ENCODE data around the gene DNAJC6.
"Not testable (repeated sequence)": the region's sequence is repeated elsewhere in the genome, so short reads cannot be mapped to it uniquely, and the experiment has no call there.

Gene DNAJC6

DNA sequence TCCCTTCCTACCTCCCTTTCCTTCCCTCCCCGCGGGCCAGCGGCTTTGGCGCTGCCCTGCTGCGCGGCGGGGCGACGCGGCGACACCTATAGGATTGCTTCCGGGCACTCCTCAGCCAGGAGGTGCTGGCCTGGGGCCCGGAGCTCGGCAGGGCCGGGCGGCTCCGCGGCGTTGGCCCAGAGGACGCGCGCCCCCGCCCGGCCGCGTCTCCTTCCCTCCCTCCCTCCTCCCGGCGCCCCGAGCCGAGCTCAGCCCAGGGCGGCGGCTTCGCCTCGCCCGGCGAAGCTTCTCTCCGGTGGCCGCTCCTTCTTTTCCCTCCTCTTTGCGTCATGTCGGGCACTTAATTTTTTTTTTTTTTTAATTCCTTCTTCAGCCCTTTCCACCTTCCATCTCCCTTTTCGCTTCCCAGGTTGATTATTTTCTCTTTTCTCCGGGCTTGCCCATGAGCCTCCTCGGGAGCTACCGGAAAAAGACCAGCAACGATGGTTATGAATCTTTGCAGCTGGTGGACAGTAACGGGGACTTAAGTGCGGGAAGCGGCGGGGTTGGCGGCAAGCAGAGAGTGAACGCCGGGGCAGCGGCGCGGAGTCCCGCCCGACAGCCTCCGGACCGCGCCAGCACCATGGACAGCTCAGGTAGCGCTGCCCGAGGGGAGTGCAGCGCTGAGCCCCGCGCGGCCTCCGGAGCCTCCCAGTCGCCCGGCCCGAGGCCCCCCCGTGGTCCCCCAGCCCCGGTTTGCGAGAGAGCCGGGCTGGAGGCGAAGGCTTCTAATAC, at the start of gene DNAJC6:
Gene DNAJC6 (plus strand): TSS at position 240 of the 774 bp plus-strand sequence. CDS start 203 bp downstream, at position 443.
- DNase-seq (ENCODE audit: low read depth), result peak; percentile 9

GRCh38 chr1:65259816-65260215, 49.5 kb upstream of the DNAJC6 start:
- DNase-seq (ENCODE audit: low read depth), result no peak

DNA sequence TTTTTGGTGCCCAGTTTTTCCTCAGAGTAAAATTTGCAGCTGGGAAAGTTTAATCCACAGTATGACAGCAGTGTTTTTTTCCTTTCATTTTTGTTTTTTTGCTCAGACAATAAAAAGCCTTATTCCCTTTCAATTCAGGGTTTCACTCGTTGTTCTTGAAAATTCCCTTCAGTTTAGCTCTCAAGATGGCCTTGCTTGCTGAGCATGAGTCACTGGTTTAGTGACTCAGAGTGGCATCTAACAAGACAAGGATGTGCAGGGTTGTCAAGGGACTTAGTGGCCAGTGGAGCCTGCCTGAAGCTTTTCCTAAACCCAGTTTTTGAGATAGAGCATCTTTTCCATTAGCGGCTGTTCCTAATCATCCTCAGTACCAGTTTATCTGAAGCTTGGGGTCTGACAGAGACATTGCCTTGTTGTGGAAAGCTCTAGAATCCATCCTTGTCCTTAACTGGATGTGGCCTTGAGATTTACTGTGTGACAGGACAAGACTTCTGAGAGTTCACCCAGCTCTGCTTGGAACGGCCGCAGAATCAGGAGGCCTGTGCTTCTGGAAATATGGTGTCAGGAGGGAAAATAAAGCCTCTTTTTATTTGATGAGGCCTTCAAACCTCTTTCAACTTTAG, 48.4 kb upstream of the DNAJC6 start:
- DNase-seq (ENCODE audit: low read depth), result no peak

DNA sequence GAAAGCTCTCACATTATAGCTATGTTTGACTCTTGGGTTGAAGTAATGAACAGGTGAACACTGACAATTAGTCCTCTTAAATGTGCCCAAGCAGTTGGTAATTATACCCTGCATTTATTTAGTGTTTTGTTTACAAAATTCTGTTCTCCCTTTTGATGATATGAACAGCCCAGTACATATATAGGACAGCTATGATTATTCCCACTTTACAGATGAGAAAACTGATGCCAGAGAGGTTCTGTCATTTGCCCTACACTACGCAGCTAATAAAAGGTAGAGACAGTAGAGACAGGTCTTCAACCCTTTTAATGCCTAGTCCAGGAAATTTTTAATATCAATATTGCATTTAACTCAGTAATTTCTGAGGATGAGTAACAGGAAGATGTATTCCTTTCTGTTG, 46.1 kb upstream of the DNAJC6 start:
- DNase-seq (ENCODE audit: low read depth), result no peak

DNA sequence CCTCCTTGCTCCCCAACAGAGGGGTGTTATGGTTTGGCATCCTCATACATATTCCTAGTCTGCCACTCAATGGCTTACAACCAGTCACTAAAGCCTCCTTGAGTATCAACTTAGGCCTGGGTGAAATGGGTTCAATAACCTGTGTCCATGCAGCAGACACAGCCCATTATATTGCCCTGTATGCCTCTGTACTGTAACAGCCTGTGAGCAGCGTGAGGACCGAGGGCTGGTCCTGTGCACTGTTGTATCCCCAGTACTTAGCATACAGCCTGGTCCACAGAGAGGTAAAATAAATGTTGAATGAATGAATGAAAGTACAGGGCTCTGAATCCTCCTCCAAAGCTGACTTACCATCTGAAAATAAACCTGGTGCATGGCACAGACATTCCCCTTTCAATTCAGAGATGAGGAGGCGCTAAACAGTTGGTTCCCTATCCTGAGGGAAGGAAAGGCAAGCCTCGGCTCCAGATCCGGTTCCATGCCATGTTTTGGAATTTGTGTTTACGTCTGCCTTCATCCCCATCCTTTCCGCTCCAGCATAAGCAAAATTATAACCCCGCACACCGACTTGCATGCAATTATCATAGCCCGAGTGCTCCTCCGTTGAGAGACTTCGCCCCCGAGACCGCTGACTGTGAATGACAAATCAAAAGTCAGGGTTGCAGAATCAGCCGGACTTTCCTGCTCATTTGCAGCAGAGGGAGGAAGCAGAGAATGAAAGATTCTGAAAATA, 45.0 kb upstream of the DNAJC6 start:
- no peak for DNase-seq (ENCODE audit: low read depth)

DNA sequence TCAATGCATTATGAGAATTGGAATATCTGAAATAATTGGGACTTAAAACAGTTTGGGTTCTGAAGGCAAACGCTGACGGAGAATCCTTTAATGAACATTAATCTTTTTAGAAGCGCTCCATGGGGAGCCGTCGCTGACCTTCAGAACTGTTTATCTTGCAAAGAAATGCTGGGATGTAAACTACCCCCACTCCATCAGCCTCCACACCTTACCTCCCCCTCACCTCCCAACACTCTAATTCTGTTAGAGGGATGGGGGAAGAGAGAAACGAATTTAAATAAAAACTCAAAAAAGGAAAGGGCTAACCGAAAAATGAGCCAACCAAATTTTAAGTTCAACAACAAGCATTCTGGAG, 44.1 kb upstream of the DNAJC6 start:
- no peak for DNase-seq (ENCODE audit: low read depth)

GRCh38 chr1:65265651-65266351, 43.5 kb upstream of the DNAJC6 start:
- DNase-seq (ENCODE audit: low read depth), result peak; percentile 33

DNA sequence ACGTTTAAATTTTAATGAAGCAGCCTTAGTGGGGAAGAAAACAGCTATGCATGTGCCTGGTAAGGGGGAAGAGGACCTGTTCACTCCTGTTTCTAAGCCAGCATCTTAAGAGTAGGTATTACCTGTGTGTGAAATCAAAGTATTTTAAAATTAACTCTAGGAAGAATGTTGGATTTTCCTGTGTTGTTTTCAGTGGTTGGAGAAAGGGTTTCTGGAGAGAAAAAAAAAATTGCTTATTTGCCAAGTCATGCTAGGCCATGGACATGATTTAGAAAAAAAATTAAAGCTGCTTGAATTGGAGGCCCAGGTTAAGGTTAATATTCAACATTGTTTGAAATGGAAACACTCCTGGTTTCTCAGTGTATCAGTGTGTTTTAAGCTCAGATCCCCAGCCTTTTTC, 42.9 kb upstream of the DNAJC6 start:
- DNase-seq (ENCODE audit: low read depth), result no peak

DNA sequence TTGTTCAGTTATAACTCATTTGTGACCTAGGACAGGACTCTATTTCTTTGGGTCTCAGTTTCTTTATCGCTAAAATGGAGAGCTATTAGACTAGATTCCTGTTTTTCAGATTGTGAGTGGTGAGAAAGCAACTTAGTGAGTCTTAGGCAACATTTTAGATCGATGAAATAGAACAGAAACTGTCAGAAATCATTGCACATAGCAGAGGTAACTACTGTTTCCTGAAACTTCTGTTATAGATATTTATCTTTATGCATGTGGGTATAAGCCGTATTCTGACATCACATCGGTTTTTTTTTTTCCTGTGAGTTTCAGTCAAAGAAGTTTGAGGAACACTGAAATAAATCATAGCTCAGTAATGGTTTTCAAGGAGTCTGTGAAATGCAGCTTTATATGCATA, 42.1 kb upstream of the DNAJC6 start:
- DNase-seq (ENCODE audit: low read depth), result no peak

DNA sequence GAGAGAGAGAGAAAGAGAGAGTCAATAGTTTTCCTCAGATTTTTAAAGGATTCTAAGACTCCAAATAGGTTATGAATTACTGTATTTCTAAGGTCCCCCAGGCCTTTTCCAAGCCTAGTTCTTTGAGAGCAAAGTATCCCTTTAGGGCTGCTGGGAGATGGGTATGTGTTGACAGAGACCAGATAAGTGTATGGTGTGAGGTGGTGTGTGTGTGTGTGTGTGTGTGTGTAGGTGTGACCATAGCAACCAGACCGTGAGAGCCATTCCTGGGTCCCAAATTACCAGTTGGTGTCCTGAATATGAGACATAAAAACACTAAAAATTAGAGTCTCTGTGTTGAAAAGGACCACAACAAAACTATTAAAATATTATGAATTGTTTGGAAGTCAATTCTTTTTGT, 41.7 kb upstream of the DNAJC6 start:
- no peak for DNase-seq (ENCODE audit: low read depth)

GRCh38 chr1:65269612-65270011, 39.7 kb upstream of the DNAJC6 start:
- no peak for DNase-seq (ENCODE audit: low read depth)

- no peak for DNase-seq (ENCODE audit: low read depth)
Measured at GRCh38 chr1:65276197-65276939, 33.0 kb upstream of the DNAJC6 start.

DNA sequence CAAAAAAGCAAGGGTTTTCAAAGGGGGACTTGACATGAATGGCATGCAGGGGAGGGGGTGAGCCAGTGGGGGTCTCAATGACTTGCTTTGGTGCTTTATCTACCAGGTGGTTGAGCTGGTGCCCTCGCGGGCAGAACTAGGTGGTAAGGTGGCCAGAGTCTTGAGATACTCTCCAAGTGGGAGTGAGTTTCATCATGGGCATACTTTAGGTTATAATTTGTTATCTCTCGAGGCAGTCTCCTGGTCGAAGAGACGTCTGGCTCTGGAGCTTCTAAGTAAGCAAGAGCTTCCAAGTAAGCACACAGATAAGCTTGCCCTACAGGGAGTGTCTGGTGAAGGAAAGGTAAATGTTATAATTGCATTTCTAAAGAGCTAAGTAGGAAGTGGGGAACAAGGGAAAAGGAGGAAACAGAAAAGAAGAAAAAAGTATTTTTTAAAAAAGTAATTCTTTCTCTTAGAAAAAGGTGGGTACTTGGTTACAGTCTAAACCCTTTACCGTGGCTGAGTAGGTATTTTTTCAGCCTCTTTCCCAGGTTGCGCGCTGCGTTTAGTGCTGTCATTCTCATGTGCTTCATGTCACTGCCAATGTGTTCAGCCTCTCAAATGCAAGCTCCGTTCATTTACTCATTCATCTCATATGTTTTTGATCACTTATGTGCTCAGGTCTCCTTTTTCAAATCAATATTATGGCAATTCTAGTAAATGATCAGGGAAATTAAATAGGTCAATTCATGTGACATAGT, 31.6 kb upstream of the DNAJC6 start:
- DNase-seq (ENCODE audit: low read depth), result no peak

GRCh38 chr1:65278376-65279069, 30.8 kb upstream of the DNAJC6 start:
- no peak for DNase-seq (ENCODE audit: low read depth)

- no peak for DNase-seq (ENCODE audit: low read depth)
Measured at GRCh38 chr1:65279070-65279779, 30.1 kb upstream of the DNAJC6 start.

DNA sequence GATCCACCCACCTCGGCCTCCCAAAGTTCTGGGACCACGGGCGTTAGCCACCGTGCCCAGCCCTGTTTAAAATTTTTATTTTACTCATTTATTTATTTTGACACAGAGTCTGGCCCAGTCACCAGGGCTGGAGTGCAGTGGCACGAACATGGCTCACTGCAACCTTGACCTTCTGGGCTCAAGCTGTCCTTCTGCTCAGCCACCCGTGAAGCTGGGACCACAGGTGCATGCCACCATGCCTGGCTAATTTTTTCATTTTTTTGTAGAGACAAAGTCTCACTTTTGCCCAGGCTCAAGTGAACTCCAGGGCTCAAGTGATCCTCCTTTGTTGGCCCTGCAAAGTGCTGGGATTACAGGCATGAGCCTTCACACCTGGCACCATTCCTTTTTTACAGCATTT, 27.5 kb upstream of the DNAJC6 start:
- DNase-seq (ENCODE audit: low read depth), result no peak

GRCh38 chr1:65284229-65284628, 25.1 kb upstream of the DNAJC6 start:
- no peak for DNase-seq (ENCODE audit: low read depth)

- no peak for DNase-seq (ENCODE audit: low read depth)
Measured at GRCh38 chr1:65289449-65289848, 19.9 kb upstream of the DNAJC6 start.

DNA sequence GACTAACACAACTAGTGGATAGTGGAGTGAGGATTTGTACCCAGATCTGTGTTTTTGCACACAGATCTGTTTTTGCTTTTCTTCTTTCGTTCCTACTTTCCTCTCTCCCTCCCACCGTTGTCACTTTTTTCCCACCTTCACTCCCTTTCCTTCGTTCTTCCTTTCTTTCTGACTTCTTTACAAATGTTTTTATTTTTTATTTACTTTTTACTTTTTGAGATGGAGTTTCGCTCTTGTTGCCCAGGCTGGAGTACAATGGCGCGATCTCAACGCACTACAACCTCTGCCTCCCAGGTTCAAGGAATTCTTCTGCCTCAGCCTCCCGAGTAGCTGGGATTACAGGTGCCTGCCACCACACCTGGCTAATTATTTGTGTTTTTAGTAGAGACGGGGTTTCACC, 17.5 kb upstream of the DNAJC6 start:
- not testable (repeated sequence) for DNase-seq (ENCODE audit: low read depth)
